ENCODE data around the gene ENO2. TPM values are rescaled to one million over a fixed set of nuclear protein-coding genes. Genes with fewer than 3 reads are reported as not detected.

ENO2 gene
- total RNA-seq, 1 donor from 2014 or later, result 33.7 TPM

DNA sequence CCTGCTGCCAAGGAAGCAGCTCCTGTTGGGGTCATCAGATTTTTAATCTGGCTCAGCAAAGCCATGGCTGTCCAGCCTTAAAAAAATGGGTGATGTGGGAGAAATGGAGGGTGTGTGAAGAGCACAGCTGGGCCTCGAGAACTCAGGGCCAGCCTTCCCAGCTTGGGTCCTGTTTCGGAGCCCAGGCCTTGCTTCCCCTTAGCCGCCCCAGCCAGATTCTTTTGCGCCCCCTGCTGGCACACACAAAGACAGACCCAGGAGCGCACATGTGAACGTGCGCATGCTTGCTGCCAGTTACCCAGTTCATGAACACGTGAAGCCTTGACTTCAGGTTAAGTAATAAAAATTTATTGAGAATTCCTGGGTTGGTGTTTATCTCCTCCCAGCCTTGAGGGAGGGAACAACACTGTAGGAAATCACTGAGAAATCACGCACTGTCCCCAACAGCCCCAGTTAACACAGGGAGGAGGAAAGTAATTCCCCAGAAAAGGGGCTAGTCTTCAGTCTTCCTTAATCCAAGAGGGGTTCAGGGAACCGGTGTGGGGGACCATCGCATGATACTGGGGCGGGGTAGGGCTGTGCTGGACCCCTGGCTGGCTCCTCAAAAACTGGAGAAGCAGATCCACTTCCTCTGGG, 50.8 kb downstream of the ENO2 start:
- Histone ChIP-seq H3K27me3 (ENCODE audit: control insufficient read depth, insufficient read depth, low read length) (no peaks in the 10 kb centered on the region), H3K4me3 (ENCODE audit: low read depth, low read length) (no peak overlapping the region), H3K36me3 (ENCODE audit: control insufficient read depth, insufficient read depth, low read length) (peaks cover 4% of the 10 kb centered on the region)
- TF ChIP-seq, protein P1, sequence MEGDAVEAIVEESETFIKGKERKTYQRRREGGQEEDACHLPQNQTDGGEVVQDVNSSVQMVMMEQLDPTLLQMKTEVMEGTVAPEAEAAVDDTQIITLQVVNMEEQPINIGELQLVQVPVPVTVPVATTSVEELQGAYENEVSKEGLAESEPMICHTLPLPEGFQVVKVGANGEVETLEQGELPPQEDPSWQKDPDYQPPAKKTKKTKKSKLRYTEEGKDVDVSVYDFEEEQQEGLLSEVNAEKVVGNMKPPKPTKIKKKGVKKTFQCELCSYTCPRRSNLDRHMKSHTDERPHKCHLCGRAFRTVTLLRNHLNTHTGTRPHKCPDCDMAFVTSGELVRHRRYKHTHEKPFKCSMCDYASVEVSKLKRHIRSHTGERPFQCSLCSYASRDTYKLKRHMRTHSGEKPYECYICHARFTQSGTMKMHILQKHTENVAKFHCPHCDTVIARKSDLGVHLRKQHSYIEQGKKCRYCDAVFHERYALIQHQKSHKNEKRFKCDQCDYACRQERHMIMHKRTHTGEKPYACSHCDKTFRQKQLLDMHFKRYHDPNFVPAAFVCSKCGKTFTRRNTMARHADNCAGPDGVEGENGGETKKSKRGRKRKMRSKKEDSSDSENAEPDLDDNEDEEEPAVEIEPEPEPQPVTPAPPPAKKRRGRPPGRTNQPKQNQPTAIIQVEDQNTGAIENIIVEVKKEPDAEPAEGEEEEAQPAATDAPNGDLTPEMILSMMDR (IDR thresholded peaks at IDR 0.05; ENCODE audit: insufficient read depth, low read length, poor library complexity, severe bottlenecking), result peak; percentile 93
- DNase-seq (ENCODE audit: low read depth), result no peak

DNA sequence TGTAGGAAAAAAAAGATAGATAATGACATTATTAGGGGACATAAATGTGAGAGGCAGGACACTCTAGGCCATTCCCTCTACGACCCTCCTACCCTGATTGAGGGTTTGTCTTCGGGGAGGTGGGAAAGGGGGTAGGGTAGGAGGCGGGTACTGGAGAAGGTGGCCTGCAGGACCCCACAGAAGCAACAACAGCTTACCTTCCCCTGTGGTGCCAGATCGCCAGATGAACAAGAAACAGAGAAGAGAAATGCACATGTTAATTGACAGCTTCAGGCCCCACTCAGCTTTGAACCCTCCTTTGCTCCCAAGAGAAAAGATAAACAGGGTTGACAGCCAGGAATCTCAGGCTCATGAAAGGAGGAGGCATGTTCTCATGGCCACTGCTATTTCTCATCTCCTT, 51.3 kb downstream of the ENO2 start:
- TF ChIP-seq, protein P1 (IDR thresholded peaks at IDR 0.05; ENCODE audit: insufficient read depth, low read length, poor library complexity, severe bottlenecking), result no peak
- DNase-seq (ENCODE audit: low read depth), result no peak
- no peak overlapping the region for H3K4me3 ChIP-seq (ENCODE audit: low read depth, low read length)
- peaks cover 4% of the 10 kb centered on the region for H3K36me3 ChIP-seq (ENCODE audit: control insufficient read depth, insufficient read depth, low read length)
- H3K27me3 ChIP-seq (ENCODE audit: control insufficient read depth, insufficient read depth, low read length), result no peaks in the 10 kb centered on the region

DNA sequence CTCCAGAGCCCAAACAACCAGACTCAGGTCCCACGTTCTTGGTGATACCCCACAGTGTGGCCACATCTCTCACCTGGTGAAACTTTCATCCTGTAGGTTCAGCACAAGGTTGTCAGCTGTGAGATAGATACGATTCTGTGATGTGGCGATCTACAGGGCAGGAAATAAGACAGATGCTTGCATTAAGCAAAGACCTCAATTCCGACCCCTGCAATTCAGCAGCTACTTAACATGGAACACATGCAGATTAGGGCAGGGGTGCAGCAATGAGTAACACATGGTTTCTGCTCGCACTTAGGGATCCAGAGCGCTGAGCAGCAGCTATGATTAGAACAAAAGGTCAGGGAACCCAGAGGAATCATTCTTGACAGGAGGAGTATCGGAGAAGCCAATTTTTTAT, 52.0 kb downstream of the ENO2 start:
- TF ChIP-seq, protein P1 (IDR thresholded peaks at IDR 0.05; ENCODE audit: insufficient read depth, low read length, poor library complexity, severe bottlenecking), result no peak
- no peak overlapping the region for H3K4me3 ChIP-seq (ENCODE audit: low read depth, low read length)
- DNase-seq (ENCODE audit: low read depth), result no peak
- H3K27me3 ChIP-seq (ENCODE audit: control insufficient read depth, insufficient read depth, low read length), result no peaks in the 10 kb centered on the region
- H3K36me3 ChIP-seq (ENCODE audit: control insufficient read depth, insufficient read depth, low read length), result peaks cover 4% of the 10 kb centered on the region

DNA sequence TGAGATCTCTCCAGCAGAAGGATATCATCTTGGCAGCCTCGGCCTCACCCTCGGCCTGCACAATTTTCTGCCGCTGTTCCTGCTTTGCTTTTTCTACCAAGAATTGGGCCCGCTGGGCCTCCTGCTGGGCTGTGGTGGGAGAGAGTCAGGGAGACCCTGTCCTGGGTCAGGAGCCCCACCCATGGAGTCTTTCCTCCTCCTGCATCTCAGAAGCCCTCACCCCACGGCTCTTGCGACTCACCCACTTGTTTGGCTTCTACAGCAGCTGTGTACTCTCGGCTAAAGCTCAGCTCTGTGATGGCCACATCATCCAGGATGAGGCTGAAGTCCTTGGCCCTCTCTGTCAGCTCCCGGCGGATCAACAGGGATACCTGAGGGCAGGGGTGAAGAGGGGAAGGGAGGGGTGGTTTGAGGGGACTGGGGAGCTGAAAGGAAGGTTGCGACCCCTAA, 53.3 kb downstream of the ENO2 start:
- H3K36me3 ChIP-seq (ENCODE audit: control insufficient read depth, insufficient read depth, low read length), result peaks cover 4% of the 10 kb centered on the region

DNA sequence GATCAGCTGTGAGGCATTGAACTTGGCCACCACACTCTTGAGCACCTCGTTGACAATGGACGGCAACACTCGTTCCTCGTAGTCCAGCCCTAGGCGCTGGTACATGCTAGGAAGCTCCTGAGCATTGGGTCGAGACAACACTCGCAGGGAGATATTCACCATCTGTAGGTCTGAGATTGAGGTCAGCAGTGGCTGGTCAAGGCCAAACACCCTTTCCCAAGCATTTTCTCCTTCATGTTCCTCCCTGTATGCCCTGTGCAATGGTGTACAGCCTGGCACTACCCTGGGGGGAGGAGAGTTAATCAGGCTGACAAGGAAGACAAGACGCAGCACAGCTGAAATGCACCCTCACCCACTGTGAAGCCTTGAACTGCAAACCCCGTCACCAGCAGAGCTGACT, 54.0 kb downstream of the ENO2 start:
- no peak overlapping the region for H3K4me3 ChIP-seq (ENCODE audit: low read depth, low read length)
- H3K27me3 ChIP-seq (ENCODE audit: control insufficient read depth, insufficient read depth, low read length), result no peaks in the 10 kb centered on the region
- H3K36me3 ChIP-seq (ENCODE audit: control insufficient read depth, insufficient read depth, low read length), result peaks cover 4% of the 10 kb centered on the region
- no peak for DNase-seq (ENCODE audit: low read depth)
- TF ChIP-seq, protein P1 (IDR thresholded peaks at IDR 0.05; ENCODE audit: insufficient read depth, low read length, poor library complexity, severe bottlenecking), result no peak

More for the DNA sequence above, 53.3 kb downstream of the ENO2 start:
- H3K27me3 ChIP-seq (ENCODE audit: control insufficient read depth, insufficient read depth, low read length), result no peaks in the 10 kb centered on the region
- TF ChIP-seq, protein P1 (IDR thresholded peaks at IDR 0.05; ENCODE audit: insufficient read depth, low read length, poor library complexity, severe bottlenecking), result no peak
- no peak overlapping the region for H3K4me3 ChIP-seq (ENCODE audit: low read depth, low read length)
- no peak for DNase-seq (ENCODE audit: low read depth)

DNA sequence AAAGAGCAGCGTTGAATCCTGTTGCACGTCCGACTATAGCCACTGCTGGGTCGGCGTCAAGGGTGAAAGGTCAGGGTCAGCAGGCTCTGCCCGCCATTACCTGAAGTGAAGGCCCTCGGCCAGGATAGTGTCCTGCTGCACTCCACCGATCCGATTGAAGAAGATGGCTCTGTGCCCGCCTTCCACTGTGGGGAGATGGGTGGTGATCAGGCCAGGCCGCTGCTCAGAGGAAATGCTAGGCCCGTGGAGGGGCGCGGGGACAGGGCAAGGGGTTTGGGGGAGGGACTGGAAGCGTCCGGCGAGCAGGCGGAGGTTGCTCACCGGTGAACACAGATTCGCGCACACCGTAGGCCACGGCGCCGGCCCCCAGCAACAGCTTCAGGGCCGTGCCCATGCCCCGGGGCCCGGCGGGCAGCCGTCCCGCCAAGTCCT, 55.7 kb downstream of the ENO2 start:
- Histone ChIP-seq H3K36me3 (ENCODE audit: control insufficient read depth, insufficient read depth, low read length) (peaks cover 4% of the 10 kb centered on the region), H3K4me3 (ENCODE audit: low read depth, low read length) (peak overlapping the region; percentile 92), H3K27me3 (ENCODE audit: control insufficient read depth, insufficient read depth, low read length) (no peaks in the 10 kb centered on the region)
- TF ChIP-seq, protein P1 (IDR thresholded peaks at IDR 0.05; ENCODE audit: insufficient read depth, low read length, poor library complexity, severe bottlenecking), result no peak
- no peak for DNase-seq (ENCODE audit: low read depth)

Measured in kidney epithelial cell (primary cell).